Neuronal stem cell (in vitro differentiated cells): Measurements from ENCODE around the gene B4GALT6.

Experiments
- DNase-seq: peaks from one replicate; pipeline ENCODE4 v3.0.0-alpha.2; 2013; ENCODE audit warnings: low spot score
- H2AFZ ChIP-seq: one replicate; pipeline ENCODE4 v1.6.1; 2013; ENCODE audit warnings: mild to moderate bottlenecking, low read length, inconsistent platforms
- H2AK5ac ChIP-seq: 2 replicates; pipeline ENCODE4 v1.6.1; 2013; ENCODE audit warnings: low read depth, mild to moderate bottlenecking, inconsistent platforms, low read length, moderate library complexity, mixed read lengths
- H2BK120ac ChIP-seq: 2 replicates; pipeline ENCODE4 v1.6.1; 2013; ENCODE audit warnings: low read depth, mild to moderate bottlenecking, inconsistent platforms, low read length, moderate library complexity, mixed read lengths
- H2BK12ac ChIP-seq: one replicate; pipeline ENCODE4 v1.6.1; 2013; ENCODE audit warnings: low read length, inconsistent platforms
- H2BK15ac ChIP-seq: 2 replicates; pipeline ENCODE4 v1.6.1; 2013; ENCODE audit warnings: mild to moderate bottlenecking, low read length, inconsistent platforms, mixed read lengths
- H2BK5ac ChIP-seq: one replicate; pipeline ENCODE4 v1.6.1; 2013; ENCODE audit warnings: inconsistent platforms, mild to moderate bottlenecking, low read length, moderate library complexity
- H3K14ac ChIP-seq: one replicate; pipeline ENCODE4 v1.6.1; 2013; ENCODE audit warnings: low read length, inconsistent platforms
- H3K18ac ChIP-seq: 2 replicates; pipeline ENCODE4 v1.6.1; 2013; ENCODE audit warnings: low read length, inconsistent platforms
- H3K23ac ChIP-seq: 2 replicates; pipeline ENCODE4 v1.6.1; 2013; ENCODE audit warnings: low read depth, mild to moderate bottlenecking, mixed read lengths, low read length, inconsistent platforms; ENCODE audit not compliant: poor library complexity
- H3K27ac ChIP-seq: replicated peaks from 3 replicates; pipeline ENCODE4 v1.5.1; 2013; ENCODE audit warnings: low read length, inconsistent platforms
- H3K27me3 ChIP-seq, 3 experiments: 2 replicates each; pipeline ENCODE4 v1.6.1; 2013; ENCODE audit warnings: low read length in 3 of 3, mild to moderate bottlenecking in 2 of 3, inconsistent platforms in 1 of 3, low read depth in 1 of 3, mixed read lengths in 1 of 3, moderate library complexity in 1 of 3; ENCODE audit not compliant: control insufficient read depth in 3 of 3, insufficient read depth in 3 of 3
- H3K36me3 ChIP-seq, 2 donors: replicated peaks in 1 of 2; 2 replicates each; pipeline ENCODE4 v1.6.1; 2013; ENCODE audit warnings: low read length in 2 of 2; ENCODE audit not compliant: control insufficient read depth in 2 of 2, insufficient read depth in 2 of 2
- H3K4ac ChIP-seq: 2 replicates; pipeline ENCODE4 v1.6.1; 2013; ENCODE audit warnings: inconsistent platforms, mild to moderate bottlenecking, low read length, moderate library complexity
- H3K4me1 ChIP-seq, 2 donors: 1 replicate in 1 of 2; 2 replicates in 1 of 2; pipeline ENCODE4 v1.6.1; 2013; ENCODE audit warnings: low read length in 2 of 2, low read depth in 1 of 2; ENCODE audit not compliant: control insufficient read depth in 2 of 2, insufficient read depth in 1 of 2
- H3K4me2 ChIP-seq: one replicate; pipeline ENCODE4 v1.6.1; 2013; ENCODE audit warnings: mild to moderate bottlenecking, low read length, inconsistent platforms; ENCODE audit not compliant: insufficient read depth, poor library complexity, severe bottlenecking
- H3K4me3 ChIP-seq, 2 donors: 2 replicates each; pipeline ENCODE4 v1.5.1; 2013; ENCODE audit warnings: low read length in 2 of 2, mild to moderate bottlenecking in 2 of 2, inconsistent platforms in 1 of 2, moderate library complexity in 1 of 2
- H3K79me1 ChIP-seq: one replicate; pipeline ENCODE4 v1.6.1; 2013; ENCODE audit warnings: low read depth, mild to moderate bottlenecking, inconsistent platforms, low read length, moderate library complexity
- H3K9ac ChIP-seq: one replicate; pipeline ENCODE4 v1.6.1; 2013; ENCODE audit warnings: mild to moderate bottlenecking, low read depth, low read length, inconsistent platforms; ENCODE audit not compliant: poor library complexity
- H3K9me3 ChIP-seq, 2 donors: replicated peaks in 1 of 2; 2 replicates each; pipeline versions ENCODE3 to v1.6.1; 2013; ENCODE audit warnings: low read length in 2 of 2, mild to moderate bottlenecking in 2 of 2, inconsistent platforms in 1 of 2, low read depth in 1 of 2, mixed read lengths in 1 of 2, moderate library complexity in 1 of 2; ENCODE audit not compliant: control insufficient read depth in 2 of 2, insufficient read depth in 1 of 2
- H4K8ac ChIP-seq: one replicate; pipeline ENCODE4 v1.6.1; 2013; ENCODE audit warnings: low read depth, mild to moderate bottlenecking, inconsistent platforms, low read length, moderate library complexity
- H4K91ac ChIP-seq: one replicate; pipeline ENCODE4 v1.6.1; 2013; ENCODE audit warnings: low read length, low read depth, mild to moderate bottlenecking, inconsistent platforms; ENCODE audit not compliant: poor library complexity
- WGBS, 2 donors: extraction: QIAGEN DNeasy Blood & Tissue Kit; methylation state at CpG; one replicate each; pipeline ENCODE4 v1.1.7; 2013; ENCODE audit warnings: missing lambda C conversion rate in 2 of 2, mixed read lengths in 1 of 2; ENCODE audit not compliant: insufficient read length in 2 of 2, insufficient replicate concordance in 1 of 2; ENCODE audit errors: extremely low coverage in 2 of 2; 5-methylcytosine and 5-hydroxymethylcytosine counted together

The B4GALT6 gene

DNA sequence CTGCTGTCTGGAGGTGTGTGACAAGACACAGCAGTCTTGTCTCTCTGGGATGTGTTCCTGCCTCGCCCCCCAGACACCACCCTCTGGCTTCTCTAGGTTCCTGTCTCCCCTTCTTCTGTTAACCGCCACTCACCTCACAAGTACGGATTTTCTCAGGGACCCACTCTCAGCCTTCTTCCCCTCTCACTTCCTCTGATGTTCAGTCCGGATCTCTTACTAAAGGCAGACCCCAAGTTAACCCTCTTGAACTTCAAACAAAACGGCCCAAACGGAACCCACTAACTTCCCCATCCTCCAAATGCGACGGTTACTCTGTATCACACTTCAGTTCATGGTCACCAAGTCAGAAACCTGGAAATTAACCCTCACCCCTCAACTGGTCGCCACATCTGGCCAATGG, 32.0 kb downstream of the B4GALT6 start:
- H3K18ac ChIP-seq, result no peak overlapping the region

GRCh38 chr18:31651369-31651768, 33.0 kb downstream of the B4GALT6 start:
- no peak overlapping the region for H3K9ac ChIP-seq
- no peak overlapping the region for H4K8ac ChIP-seq
- no peak overlapping the region for H3K4me3 ChIP-seq
- H3K79me1 ChIP-seq, result no peaks in the 10 kb centered on the region
- H2BK5ac ChIP-seq, result no peak overlapping the region
- H3K36me3 ChIP-seq, result peaks cover 1 to 17% of the 10 kb centered on the region in 2 donors
- no peak overlapping the region for H3K4ac ChIP-seq
- peaks cover 0 to 2% (median 0%) of the 10 kb centered on the region in 3 experiments for H3K27me3 ChIP-seq
- H2AFZ ChIP-seq, result no peak overlapping the region
- no peaks in the 10 kb centered on the region for H3K9me3 ChIP-seq
- H2BK12ac ChIP-seq, result no peak overlapping the region
- WGBS, 2 donors, result no CpG with 5 or more reads among the region's 4 CpGs
- no peak for DNase-seq
- H3K4me2 ChIP-seq, result no peak overlapping the region
- no peak overlapping the region for H3K23ac ChIP-seq
- no peak overlapping the region for H4K91ac ChIP-seq
- H3K4me1 ChIP-seq, result peaks cover 2 to 5% of the 10 kb centered on the region in 2 donors
- no peak overlapping the region for H3K18ac ChIP-seq
- no peak overlapping the region for H2AK5ac ChIP-seq
- H2BK120ac ChIP-seq, result no peak overlapping the region
- H3K14ac ChIP-seq, result no peak overlapping the region
- no peak overlapping the region for H2BK15ac ChIP-seq
- no peak overlapping the region for H3K27ac ChIP-seq

More for the DNA sequence above, 32.0 kb downstream of the B4GALT6 start:
- Histone ChIP-seq H3K4me1 (peaks cover 2 to 5% of the 10 kb centered on the region in 2 donors), H2AFZ (no peak overlapping the region), H3K23ac (no peak overlapping the region), H3K4ac (no peak overlapping the region), H4K8ac (no peak overlapping the region), H3K14ac (no peak overlapping the region), H2BK120ac (no peak overlapping the region), H2BK12ac (no peak overlapping the region), H2BK5ac (no peak overlapping the region), H2AK5ac (no peak overlapping the region), H2BK15ac (no peak overlapping the region), H4K91ac (no peak overlapping the region), H3K36me3 (peaks cover 1 to 24% of the 10 kb centered on the region in 2 donors), H3K4me3 (no peak overlapping the region), H3K4me2 (no peak overlapping the region), H3K27me3 (no peaks in the 10 kb centered on the region), H3K9me3 (no peaks in the 10 kb centered on the region), H3K9ac (no peak overlapping the region), H3K27ac (no peak overlapping the region), H3K79me1 (no peaks in the 10 kb centered on the region)
- no peak for DNase-seq
- no CpG with 5 or more reads among the region's 9 CpGs for WGBS, 2 donors

DNA sequence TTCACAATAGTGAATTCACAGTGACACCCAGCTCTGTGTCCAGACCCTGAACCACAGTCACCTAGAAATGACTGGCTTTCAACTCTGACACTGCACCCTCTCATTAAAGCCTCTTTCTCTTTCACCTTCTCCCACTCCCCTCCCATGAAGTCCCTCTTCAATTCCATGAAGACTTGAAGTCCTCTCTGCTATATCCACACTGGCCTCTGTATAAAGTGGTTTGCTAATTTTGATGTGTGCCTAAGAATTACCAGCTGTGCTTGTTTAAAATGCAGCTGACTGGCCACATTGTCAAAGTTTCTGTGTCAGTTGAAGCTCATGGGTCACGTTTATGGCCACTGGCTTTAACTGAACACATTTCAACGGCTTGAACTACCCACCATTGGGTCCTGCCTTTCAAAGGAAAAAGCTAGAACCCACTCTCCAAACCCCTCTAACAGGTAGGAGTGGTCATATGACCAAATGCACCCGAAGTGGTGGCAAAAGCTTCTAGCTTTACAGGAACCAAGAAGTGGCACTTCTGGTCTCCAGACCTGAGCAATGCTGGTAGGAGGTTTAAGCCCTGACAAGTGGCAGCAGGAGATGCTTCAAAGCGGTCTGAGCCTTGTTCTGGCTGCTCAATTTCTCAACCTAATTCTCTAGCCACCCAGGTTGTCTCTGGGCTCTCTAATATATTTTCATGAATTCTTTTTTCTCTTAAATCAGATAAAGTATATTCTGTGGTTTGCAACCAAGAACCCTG, 34.2 kb downstream of the B4GALT6 start:
- Histone ChIP-seq H3K9ac (no peak overlapping the region), H3K27me3 (peaks cover 0 to 2% (median 0%) of the 10 kb centered on the region in 3 experiments), H3K4me1 (peaks cover 2 to 5% of the 10 kb centered on the region in 2 donors), H3K4me3 (no peak overlapping the region), H2BK12ac (no peak overlapping the region), H3K18ac (no peak overlapping the region), H3K4ac (no peak overlapping the region), H3K4me2 (no peak overlapping the region), H2BK120ac (no peak overlapping the region), H3K79me1 (no peaks in the 10 kb centered on the region), H3K36me3 (peaks cover 1 to 10% of the 10 kb centered on the region in 2 donors), H2BK15ac (no peak overlapping the region), H3K27ac (no peak overlapping the region), H3K23ac (no peak overlapping the region), H3K14ac (no peak overlapping the region), H3K9me3 (no peaks in the 10 kb centered on the region), H4K91ac (no peak overlapping the region), H2AFZ (no peak overlapping the region), H2BK5ac (no peak overlapping the region), H2AK5ac (no peak overlapping the region), H4K8ac (no peak overlapping the region)
- no CpG with 5 or more reads among the region's 4 CpGs for WGBS, 2 donors
- DNase-seq, result no peak

- WGBS, 2 donors, result no CpG with 5 or more reads among the region's 2 CpGs
- H3K27ac ChIP-seq, result no peak overlapping the region
- no peak overlapping the region for H2BK120ac ChIP-seq
Measured at GRCh38 chr18:31649449-31649848, 34.9 kb downstream of the B4GALT6 start.

More at GRCh38 chr18:31649449-31649848, 34.9 kb downstream of the B4GALT6 start:
- H2BK12ac ChIP-seq, result no peak overlapping the region
- H3K4me2 ChIP-seq, result no peak overlapping the region
- no peak overlapping the region for H3K4me3 ChIP-seq
- no peaks in the 10 kb centered on the region for H3K9me3 ChIP-seq
- no peak overlapping the region for H3K4ac ChIP-seq
- peaks cover 1 to 6% of the 10 kb centered on the region in 2 donors for H3K36me3 ChIP-seq
- no peak overlapping the region for H3K23ac ChIP-seq
- DNase-seq, result no peak
- no peak overlapping the region for H3K14ac ChIP-seq
- H3K27me3 ChIP-seq, result peaks cover 0 to 2% (median 0%) of the 10 kb centered on the region in 3 experiments
- H2AK5ac ChIP-seq, result no peak overlapping the region
- H4K91ac ChIP-seq, result no peak overlapping the region
- no peak overlapping the region for H4K8ac ChIP-seq
- H3K4me1 ChIP-seq, result peaks cover 2 to 5% of the 10 kb centered on the region in 2 donors
- H2BK5ac ChIP-seq, result no peak overlapping the region
- no peaks in the 10 kb centered on the region for H3K79me1 ChIP-seq
- H3K9ac ChIP-seq, result no peak overlapping the region
- no peak overlapping the region for H2BK15ac ChIP-seq
- H2AFZ ChIP-seq, result no peak overlapping the region
- H3K18ac ChIP-seq, result no peak overlapping the region
